Caco-2 (cell line): ENCODE data around the gene VSX1. TPM values are rescaled to one million over a fixed set of nuclear protein-coding genes. Genes with fewer than 3 reads are reported as not detected.

Source experiments
- BruUV-seq: library from RNA; stranded (reverse); fragments of 400-500 nt; replicated peaks from 2 replicates; lab custom pipeline; 2021; lab: Mats Ljungman, UMichigan
- CTCF ChIA-PET: fragments of 300-600 bp; sonication (Branson Sonifier 250); formaldehyde crosslinking; loops from one replicate; lab custom pipeline; 2022; ENCODE audit warnings: antibody characterized with exemption; lab: Charles Lee
- POLR2A ChIA-PET: fragments of 300-600 bp; sonication (Branson Sonifier 250); formaldehyde crosslinking; loops from one replicate; lab custom pipeline; 2022; ENCODE audit warnings: antibody characterized with exemption; lab: Charles Lee
- DNase-seq, 2 experiments: peaks; one replicate each; pipeline versions ENCODE4 v3.0.0 to v3.0.0-alpha.2; 2020 to 2022
- H3K27me3 ChIP-seq: replicated peaks from 2 replicates; pipeline ENCODE4 v1.6.0; 2011; ENCODE audit warnings: low read length; ENCODE audit not compliant: control insufficient read depth, insufficient read depth
- H3K36me3 ChIP-seq: 2 replicates; pipeline ENCODE4 v1.5.1; 2011; ENCODE audit warnings: low read length; ENCODE audit not compliant: control insufficient read depth, insufficient read depth
- H3K4me1 ChIP-seq: fragments of 250-450 bp; sonication (Bioruptor Pico); 2 replicates; pipeline ENCODE4 v1.5.1; 2020; ENCODE audit warnings: mild to moderate bottlenecking
- H3K4me3 ChIP-seq: 2 replicates; pipeline ENCODE4 v1.5.1; 2011; ENCODE audit warnings: low read depth, mild to moderate bottlenecking, control low read depth, low read length
- H3K9me3 ChIP-seq: fragments of 250-450 bp; sonication (Bioruptor Pico); 2 replicates; pipeline ENCODE4 v1.5.1; 2020; ENCODE audit warnings: mild to moderate bottlenecking, moderate library complexity
- H3K27ac Mint-ChIP-seq: one replicate; pipeline ENCODE4 v1.8.0; 2022; ENCODE audit warnings: mixed read lengths; ENCODE audit not compliant: unreplicated experiment
- H3K27me3 Mint-ChIP-seq: one replicate; pipeline ENCODE4 v1.8.0; 2022; ENCODE audit warnings: mixed read lengths; ENCODE audit not compliant: insufficient read depth, unreplicated experiment
- H3K36me3 Mint-ChIP-seq: one replicate; pipeline ENCODE4 v1.8.0; 2022; ENCODE audit warnings: mild to moderate bottlenecking, mixed read lengths; ENCODE audit not compliant: insufficient read depth, unreplicated experiment
- H3K4me1 Mint-ChIP-seq: one replicate; pipeline ENCODE4 v1.8.0; 2022; ENCODE audit warnings: low read depth, mixed read lengths; ENCODE audit not compliant: unreplicated experiment
- H3K4me3 Mint-ChIP-seq: one replicate; pipeline ENCODE4 v1.8.0; 2022; ENCODE audit warnings: mild to moderate bottlenecking, moderate library complexity, mixed read lengths; ENCODE audit not compliant: unreplicated experiment
- H3K9me3 Mint-ChIP-seq: one replicate; pipeline ENCODE4 v1.8.0; 2022; ENCODE audit warnings: mixed read lengths; ENCODE audit not compliant: unreplicated experiment
- intact Hi-C: fragments of 100-400 bp; cut with micrococcal nuclease; formaldehyde crosslinking; loops from one replicate; pipeline ENCODE4 v1.10.0; 2022; ENCODE audit not compliant: unreplicated experiment
- total RNA-seq: library from RNA; stranded (reverse); gene quantifications from 2 replicates; pipeline ENCODE4 v1.2.3, GENCODE V29; 2022
- TF ChIP-seq, protein P1 (sequence below), 2 experiments: fragments of 200-600 bp in 1 of 2; IDR thresholded peaks; 1 replicate in 1 of 2; 2 replicates in 1 of 2; pipeline versions ENCODE4 v1.5.1 to v1.8.0; 2011 to 2022; ENCODE audit warnings: antibody characterized with exemption in 1 of 2, control low read depth in 1 of 2, inconsistent platforms in 1 of 2, low read depth in 1 of 2, low read length in 1 of 2, mild to moderate bottlenecking in 1 of 2, moderate library complexity in 1 of 2; ENCODE audit not compliant: insufficient read depth in 1 of 2, severe bottlenecking in 1 of 2, unreplicated experiment in 1 of 2

VSX1 gene
- total RNA-seq, 1 experiment from 2014 or later = not detected

GRCh38 chr20:25072226-25072811 is 9.6 kb downstream of the VSX1 start:
- H3K27me3 ChIP-seq = no peaks in the 10 kb centered on the region
- Mint-ChIP-seq H3K4me3 (no peak overlapping the region), H3K27ac (no peak overlapping the region), H3K9me3 (no peaks in the 10 kb centered on the region), H3K36me3 (no peaks in the 10 kb centered on the region), H3K27me3 (peaks cover 2% of the 10 kb centered on the region), H3K4me1 (peaks cover 11% of the 10 kb centered on the region)
- H3K36me3 ChIP-seq = no peaks in the 10 kb centered on the region
- H3K4me1 ChIP-seq = 0 out of 2 replicates have a peak, but pooled peaks cover 8% of the 10 kb centered on the region
- no peak overlapping the region for H3K4me3 ChIP-seq
- POLR2A ChIA-PET = no interaction called here
- TF ChIP-seq, protein P1, sequence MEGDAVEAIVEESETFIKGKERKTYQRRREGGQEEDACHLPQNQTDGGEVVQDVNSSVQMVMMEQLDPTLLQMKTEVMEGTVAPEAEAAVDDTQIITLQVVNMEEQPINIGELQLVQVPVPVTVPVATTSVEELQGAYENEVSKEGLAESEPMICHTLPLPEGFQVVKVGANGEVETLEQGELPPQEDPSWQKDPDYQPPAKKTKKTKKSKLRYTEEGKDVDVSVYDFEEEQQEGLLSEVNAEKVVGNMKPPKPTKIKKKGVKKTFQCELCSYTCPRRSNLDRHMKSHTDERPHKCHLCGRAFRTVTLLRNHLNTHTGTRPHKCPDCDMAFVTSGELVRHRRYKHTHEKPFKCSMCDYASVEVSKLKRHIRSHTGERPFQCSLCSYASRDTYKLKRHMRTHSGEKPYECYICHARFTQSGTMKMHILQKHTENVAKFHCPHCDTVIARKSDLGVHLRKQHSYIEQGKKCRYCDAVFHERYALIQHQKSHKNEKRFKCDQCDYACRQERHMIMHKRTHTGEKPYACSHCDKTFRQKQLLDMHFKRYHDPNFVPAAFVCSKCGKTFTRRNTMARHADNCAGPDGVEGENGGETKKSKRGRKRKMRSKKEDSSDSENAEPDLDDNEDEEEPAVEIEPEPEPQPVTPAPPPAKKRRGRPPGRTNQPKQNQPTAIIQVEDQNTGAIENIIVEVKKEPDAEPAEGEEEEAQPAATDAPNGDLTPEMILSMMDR (IDR thresholded peaks at IDR 0.05; ENCODE audit: insufficient read depth in 1 of 2, low read depth in 1 of 2, low read length in 1 of 2, severe bottlenecking in 1 of 2, unreplicated experiment in 1 of 2) = no peak
- intact Hi-C loops = no loop called here
- BruUV-seq = no TSS peak
- H3K9me3 ChIP-seq = no peaks in the 10 kb centered on the region
- CTCF ChIA-PET = no interaction called here
- DNase-seq = no peak

- 0 out of 2 replicates have a peak, but pooled peaks cover 8% of the 10 kb centered on the region for H3K4me1 ChIP-seq
- H3K27me3 ChIP-seq = no peaks in the 10 kb centered on the region
- Mint-ChIP-seq H3K27me3 (peaks cover 2% of the 10 kb centered on the region), H3K4me1 (peaks cover 11% of the 10 kb centered on the region), H3K4me3 (no peak overlapping the region), H3K9me3 (no peaks in the 10 kb centered on the region), H3K27ac (no peak overlapping the region), H3K36me3 (no peaks in the 10 kb centered on the region)
- ChIA-PET CTCF (no interaction called here), POLR2A (no interaction called here)
- no peaks in the 10 kb centered on the region for H3K36me3 ChIP-seq
- BruUV-seq = no TSS peak
- intact Hi-C loops = loop anchor here (1.0 kb wide), 1 partner anchor 108 kb away; no protein-coding TSS in a partner anchor
- DNase-seq = peak in 1 of 2 experiments; percentile 25
- no peak overlapping the region for H3K4me3 ChIP-seq
- no peaks in the 10 kb centered on the region for H3K9me3 ChIP-seq
- TF ChIP-seq, protein P1 (IDR thresholded peaks at IDR 0.05; ENCODE audit: insufficient read depth in 1 of 2, low read depth in 1 of 2, low read length in 1 of 2, severe bottlenecking in 1 of 2, unreplicated experiment in 1 of 2) = no peak
Observed at GRCh38 chr20:25071734-25072133, 10.2 kb downstream of the VSX1 start.

- intact Hi-C loops = loop anchor here (1.0 kb wide), 1 partner anchor 108 kb away; no protein-coding TSS in a partner anchor
- DNase-seq = no peak
- Histone ChIP-seq H3K4me3 (no peak overlapping the region), H3K36me3 (no peaks in the 10 kb centered on the region), H3K27me3 (no peaks in the 10 kb centered on the region), H3K9me3 (no peaks in the 10 kb centered on the region), H3K4me1 (0 out of 2 replicates have a peak, but pooled peaks cover 8% of the 10 kb centered on the region)
- Mint-ChIP-seq H3K4me1 (peaks cover 19% of the 10 kb centered on the region), H3K36me3 (no peaks in the 10 kb centered on the region), H3K4me3 (no peak overlapping the region), H3K27ac (no peak overlapping the region), H3K9me3 (no peaks in the 10 kb centered on the region), H3K27me3 (peaks cover 2% of the 10 kb centered on the region)
- ChIA-PET POLR2A (no interaction called here), CTCF (no interaction called here)
- BruUV-seq = no TSS peak
- TF ChIP-seq, protein P1 (IDR thresholded peaks at IDR 0.05; ENCODE audit: insufficient read depth in 1 of 2, low read depth in 1 of 2, low read length in 1 of 2, severe bottlenecking in 1 of 2, unreplicated experiment in 1 of 2) = no peak
Observed at GRCh38 chr20:25070821-25071473, 11.0 kb downstream of the VSX1 start.
